Stimulated activated CD8-positive, alpha-beta memory T cell treated with anti-CD3 and anti-CD28 coated beads, Interleukin-7, amount 100 ng/mL, for 24 hours (primary cell): ENCODE results near the gene ATP10B.

Experiments
- DNase-seq: peaks from one replicate; pipeline ENCODE4 v3.0.0-alpha.2; 2020; ENCODE audit warnings: low read depth

Gene ATP10B

DNA sequence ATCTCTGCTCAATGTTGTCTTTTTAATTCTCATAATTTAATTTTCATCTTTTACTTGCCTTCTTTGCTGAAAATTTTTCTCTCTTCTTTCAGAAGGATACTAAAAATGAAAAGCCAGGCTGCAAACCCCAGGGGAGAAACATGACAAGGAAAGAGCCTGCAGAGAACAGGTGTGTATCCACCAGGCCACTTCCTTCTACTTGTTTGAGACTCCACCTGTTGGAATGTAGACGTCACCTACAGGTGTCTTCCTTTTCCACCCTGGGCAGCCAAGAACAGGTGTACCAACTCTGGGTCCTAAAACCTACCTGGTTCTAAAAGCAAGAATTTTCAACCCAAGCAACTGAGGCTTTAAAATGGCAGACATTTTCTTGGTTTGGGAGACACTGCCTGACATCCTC, 166.8 kb downstream of the ATP10B start:
- DNase-seq, result no peak

DNA sequence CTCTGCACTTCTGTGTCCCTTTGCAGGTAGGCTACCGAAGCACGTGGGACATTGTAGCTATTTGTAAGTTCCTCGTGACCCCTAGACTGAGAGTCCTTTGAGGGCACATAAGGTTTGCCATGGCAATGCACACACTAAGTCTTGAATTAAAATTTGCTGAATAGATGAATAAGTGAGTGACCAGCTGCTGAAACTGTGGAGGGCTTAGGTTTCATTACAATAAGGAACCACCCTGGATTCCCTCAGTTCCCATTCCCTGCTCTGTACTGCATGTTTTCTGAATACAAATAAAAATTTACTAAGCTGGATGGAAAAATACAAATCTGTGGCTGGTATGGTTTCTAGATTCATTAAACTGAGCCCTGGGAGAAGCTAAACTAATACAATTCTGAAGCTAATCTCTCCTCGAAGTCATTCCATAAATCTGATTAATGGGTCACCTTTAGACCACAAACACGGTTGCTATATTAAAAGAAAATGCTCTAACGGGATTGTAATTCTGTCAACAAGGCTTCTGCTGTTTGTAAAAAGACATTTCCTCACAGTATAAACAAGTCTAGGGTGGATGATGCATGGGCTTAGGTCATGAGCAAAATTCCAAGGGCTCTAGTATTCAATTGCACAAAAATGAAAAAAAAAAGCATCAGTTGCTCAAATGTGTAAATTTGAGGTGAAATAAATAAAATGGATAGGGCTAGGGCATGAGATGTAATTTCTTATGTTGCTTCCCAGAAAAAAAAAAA, 172.3 kb downstream of the ATP10B start:
- no peak for DNase-seq

DNA sequence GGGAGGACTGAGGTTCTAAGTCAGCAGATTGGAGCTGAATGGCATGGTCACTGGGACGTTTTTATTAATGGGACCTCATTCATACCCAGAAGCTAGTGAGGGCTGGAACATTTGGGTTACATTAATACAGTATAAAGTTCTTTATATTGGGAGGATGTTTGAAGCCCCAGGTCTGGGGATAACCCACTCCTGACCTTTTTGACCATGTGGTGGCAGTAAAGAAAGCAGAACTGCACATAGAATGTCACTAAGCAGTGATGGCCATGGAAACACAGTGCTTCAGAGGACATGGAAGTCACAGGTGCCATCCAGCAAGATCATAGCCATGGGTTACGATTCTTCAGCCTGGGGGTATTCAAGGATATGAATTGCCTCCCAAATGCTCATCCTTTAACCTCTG, 176.0 kb downstream of the ATP10B start:
- DNase-seq, result no peak

DNA sequence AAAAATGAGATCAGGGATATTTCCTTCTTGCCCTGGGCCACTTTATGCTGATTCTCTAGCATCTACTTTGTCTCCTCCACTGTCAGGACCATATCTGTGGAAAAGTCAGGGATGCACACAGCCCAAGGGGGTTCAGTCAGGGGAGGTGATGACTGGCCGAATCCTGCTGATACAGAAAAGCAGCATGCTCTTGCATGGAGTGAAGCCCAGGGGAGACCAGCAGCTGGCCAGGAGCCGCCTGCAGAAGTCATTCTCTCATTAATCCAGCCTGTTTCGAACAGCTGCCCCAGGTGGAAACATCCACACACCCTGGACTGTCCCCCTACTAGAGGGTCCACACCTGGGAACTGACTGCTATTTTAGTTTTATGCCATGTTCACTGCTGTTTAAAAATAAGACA, 177.1 kb downstream of the ATP10B start:
- DNase-seq, result no peak

DNA sequence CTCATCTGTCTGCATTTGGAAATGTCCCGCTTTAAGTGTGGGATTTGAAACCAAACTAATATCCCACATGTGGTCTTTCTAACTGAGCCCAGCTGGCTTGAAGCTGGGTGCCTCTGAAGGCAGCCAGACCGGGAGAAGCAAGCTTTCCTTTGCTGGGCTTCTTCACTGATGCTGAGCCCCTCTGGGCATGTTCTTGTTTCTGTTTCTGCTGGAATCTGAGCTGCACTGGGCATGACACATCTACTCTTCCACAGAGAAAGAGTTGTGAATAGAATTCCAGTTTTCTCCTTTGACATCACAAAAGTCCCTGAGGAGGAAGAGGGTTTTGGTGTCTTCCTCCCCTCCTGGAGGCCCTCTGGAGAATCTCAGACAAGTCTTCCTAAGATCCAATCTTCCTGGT, 179.5 kb downstream of the ATP10B start:
- no peak for DNase-seq

DNA sequence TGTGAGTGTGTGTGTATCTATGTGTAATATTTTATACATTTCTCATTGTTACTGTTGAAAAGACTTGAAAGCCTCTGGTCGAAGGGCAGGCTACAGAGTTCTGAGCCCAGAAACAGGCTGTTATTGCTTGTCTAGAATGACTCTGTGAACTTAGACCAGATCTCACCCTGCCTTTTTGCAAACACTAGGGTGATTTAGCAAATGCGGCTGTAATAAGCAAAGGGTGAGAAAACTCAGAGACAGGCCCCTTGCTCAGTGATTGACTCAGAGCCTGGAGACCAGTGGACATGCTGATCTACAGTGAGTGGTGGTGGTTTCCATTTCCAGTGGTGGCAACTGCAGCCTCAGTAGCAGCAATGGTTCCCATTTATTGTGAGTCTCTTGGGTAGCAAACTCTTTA, 183.7 kb downstream of the ATP10B start:
- DNase-seq, result no peak

DNA sequence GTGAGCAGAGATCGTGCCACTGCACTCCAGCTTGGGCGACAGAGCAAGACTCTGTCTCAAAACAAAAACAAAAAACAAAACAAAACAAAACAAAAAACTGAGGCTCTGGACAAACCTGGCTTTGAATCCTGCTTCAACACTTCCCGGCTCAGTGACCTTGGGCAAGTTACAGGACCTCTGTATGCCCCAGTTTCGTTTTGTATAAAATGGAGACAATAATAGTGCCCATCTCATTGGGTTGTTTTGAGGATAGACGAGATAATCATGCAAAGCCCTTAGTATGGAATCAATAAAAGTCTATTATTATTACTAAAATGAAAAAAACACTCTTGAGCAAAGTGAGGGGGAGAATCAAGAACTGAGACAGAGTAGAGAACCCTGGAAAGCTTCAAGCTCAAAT, 184.9 kb downstream of the ATP10B start:
- no peak for DNase-seq

DNA sequence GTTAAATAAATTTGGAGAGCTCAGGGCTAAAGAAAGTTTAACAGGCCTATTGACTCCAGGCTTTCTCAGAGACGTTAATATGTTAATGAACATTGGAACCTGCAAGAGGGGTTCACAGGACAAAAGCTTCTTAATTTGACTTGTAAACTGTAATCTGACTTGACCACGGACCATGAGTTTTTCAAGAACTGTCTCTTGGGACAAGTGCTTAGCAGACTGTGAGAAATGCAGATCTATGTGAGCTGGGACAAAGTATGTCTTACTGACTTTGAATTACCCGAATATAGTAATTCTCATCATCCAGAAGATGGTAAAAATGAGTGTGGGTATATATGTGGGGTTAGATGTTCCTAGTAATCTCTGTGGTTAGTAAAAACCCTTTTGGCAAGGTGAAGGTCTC, 186.6 kb downstream of the ATP10B start:
- no peak for DNase-seq

DNA sequence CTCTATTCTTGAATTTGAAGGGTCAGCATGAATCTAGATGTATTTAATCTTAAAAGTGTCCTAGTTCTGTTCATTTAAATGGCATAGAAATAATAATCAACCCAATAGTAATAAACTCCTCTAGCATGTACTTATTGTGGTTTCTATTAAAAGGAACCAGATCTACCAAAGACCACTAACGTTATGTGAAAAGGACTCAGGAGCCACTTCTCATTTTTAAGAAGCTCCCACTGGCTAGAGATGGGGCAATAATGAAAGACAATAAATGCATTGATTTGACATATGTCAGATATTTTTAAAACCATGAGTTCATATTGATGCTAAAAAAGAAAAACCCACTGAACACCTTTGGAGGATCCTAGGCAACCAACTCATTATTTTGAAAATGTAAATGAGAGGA, 191.9 kb downstream of the ATP10B start:
- DNase-seq, result no peak

DNA sequence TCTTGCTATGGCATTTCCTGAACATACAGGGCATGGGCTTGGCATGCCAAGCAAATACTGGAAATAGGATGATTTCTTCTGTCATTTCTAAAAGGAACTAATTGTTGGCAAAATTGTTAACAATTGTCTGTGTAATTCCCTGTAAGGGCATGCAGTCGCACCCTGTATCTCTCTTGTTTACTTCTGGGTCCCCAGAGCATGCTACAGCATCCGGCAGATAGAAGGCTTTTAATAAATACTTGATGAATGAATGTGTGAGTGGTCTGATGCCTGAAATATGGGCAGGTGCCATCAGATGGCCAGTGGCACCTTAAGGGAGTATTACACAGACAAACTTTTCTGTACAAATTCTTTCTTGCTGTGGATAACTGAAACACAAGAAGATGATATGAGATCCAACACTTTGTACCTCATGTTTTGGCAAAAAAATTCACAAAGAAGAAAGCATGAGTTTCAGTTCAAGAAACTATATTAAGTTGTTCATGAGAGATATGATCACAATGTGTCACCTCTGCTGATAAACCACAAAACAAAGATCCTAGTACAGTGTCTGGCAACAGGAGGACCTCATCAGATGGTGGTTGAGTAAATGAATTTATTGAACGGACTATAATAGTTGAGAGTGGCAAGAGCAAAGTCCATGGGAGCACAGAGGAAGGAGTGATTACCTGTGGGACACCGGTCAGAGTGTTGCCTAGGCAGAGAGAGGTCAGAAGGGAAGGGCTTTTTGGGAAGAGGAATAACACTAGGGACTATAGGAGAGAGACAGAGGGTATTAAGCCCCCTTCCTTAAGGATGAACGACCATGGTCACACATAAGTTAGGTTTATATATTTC, 194.2 kb downstream of the ATP10B start:
- no peak for DNase-seq

DNA sequence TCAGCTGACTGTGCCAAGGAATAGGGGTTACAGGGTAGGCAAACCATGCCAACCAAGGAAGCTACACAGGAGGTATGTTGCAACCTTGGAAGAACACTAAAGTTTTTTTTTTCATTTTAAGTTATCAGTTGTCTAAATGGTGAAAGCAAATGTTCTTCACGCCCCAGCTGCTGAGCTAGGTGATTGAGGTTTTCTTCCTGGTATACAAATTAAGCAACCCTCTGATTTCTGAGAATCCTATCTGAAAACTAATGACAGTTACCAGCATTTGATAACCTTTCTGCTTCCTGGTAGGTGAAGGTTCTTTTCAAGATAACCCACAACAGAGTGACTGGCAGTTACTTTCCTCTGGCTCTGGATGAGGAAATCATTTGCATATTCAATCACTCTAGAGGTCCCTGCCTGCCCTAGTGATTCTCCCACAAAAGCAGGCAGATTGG, 194.9 kb downstream of the ATP10B start:
- no peak for DNase-seq

DNA sequence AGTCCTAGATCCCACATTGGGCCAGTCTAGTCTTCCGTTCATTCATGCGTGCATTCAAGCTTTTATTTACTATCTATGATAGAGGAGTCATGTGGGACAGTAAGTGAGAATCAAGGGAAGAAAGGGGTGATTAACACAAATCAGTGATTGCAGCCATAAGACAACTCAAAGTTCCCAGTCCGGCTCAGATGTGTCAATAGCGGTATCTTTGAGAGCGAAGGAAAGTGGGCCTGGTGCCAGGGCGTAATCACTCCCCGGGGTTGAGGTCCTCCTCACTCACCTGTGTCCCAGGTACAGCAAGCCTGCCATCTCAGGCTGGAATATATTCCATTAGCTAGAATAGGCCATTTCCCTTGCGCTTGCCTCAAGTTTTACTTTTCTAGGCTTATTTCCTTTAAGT, 196.3 kb downstream of the ATP10B start:
- no peak for DNase-seq

DNA sequence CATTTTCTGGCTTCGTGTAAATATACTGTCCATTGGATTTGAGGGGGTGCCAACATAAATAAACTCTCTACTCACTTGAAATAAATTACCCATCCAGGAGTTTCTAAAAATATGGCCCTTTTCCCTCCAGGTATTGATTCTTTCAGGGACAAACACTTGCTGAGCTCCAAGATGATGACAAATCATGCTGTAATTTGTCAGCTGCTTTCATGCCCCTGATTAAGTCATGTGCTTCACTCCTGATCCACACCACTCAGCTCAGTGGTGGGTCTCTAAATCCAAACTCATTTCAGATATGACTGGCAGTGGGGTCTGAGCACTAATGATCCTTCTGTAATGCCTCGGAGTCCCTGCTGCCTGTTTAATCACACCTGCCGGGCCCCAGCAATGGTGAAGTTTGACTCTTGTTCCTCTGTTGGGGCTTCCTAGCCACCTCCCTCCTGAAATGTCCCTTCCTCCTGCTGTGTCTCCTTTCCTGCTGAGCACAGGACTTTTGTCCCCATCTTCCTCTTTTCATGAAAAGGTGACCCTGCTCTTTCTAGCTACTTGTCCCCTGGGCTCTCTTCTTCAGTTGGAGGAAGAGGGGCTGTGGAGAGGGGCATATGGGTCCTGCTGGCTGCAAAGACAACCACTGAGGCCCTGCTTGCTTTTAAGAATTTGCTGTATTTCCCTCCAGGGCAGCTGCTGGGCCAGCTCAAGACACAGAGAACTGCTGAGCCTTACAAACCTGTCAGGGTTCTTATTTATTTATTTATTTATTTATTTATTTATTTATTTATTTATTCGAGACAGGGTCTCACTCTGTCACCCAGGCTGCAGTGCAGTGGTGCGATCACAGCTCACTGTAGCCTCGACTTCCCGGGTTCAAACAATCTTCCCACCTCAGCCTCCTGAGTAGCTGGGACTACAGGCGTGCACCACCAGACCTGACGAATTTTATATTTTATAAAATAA, 200.0 kb downstream of the ATP10B start:
- no peak for DNase-seq

DNA sequence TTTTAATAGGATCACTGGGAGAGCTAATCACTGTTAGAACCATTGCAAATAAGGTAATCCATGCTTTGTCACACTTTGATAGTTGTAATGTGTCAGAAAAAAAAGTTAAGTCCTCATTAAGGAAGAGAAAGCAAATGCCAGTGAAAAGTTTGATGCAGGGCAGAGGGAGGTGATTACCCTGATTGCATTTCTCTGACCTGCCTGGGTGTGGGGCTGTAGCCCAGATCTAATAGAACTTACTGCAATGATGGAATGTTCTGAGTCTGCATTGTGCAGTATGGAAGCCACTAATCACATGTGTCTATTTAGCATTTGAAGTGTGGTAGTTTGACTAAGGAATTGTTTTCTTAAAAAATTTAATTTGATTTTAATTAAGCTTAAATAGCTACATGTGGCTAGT, 202.7 kb downstream of the ATP10B start:
- DNase-seq, result no peak

DNA sequence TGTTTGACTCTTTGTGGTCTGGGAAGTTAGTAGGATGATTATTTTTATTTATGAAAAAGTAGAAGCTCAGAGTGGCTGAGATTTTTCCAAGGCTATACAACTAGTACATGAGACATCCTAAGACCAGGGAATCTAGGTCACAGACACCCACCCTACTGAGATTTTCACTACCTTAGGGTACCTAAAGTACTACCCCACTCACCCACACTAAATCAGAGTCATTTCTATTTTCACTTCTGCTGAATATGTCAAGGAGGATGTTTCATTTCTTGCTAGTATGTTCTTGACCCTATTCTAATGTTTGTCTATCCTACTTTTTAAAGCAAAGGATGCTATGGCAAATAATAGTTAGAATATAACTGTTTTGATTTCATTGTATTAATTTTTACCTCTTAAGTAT, 206.0 kb downstream of the ATP10B start:
- DNase-seq, result no peak

DNA sequence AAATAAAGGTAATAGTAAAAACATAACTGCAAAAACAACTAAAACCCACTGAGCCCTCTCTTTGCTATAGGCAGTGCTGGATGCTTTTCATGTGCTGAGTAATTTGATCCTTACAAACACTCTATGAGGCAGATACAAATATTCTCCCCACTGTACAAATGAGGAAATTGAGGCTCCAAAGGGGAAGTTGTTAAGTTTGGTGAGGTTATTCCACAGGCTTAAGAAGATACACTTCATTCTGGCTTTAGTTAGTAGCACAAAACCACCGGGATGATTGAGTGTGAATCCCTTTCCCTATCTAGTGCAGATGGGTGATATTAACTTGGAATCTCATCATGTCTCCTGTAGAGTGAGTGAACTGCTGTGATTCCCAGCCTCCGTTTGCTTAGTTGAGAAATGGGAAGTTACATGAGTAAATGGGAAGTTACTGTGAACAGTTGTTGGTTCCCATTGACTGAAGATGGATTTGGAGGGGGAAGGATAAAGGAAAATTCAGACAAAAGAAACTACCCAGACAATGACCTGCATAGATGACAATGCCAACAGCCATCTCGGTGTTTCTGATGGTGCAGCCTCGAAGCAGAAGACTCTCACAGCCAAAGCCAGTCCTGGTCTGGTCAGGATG, 208.3 kb downstream of the ATP10B start:
- DNase-seq, result no peak

DNA sequence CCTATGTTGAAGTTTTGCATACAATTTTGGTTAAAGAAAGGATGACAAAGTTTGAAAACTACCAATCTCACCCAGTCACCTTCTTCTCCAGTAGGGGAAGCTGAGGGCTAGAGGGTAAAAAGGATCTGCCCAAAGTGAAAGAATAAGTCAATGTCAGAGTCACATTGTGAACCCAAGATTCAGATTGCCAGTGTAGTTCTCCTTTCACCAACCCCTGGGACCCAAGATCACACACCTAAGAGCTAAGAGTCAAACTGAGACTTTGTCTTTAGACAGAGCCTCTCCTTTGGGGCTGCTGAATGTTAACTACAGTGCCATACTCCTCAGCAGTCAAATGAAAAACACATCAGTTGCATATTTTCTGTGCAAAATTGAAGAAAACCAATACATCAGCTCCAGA, 210.6 kb downstream of the ATP10B start:
- DNase-seq, result no peak

DNA sequence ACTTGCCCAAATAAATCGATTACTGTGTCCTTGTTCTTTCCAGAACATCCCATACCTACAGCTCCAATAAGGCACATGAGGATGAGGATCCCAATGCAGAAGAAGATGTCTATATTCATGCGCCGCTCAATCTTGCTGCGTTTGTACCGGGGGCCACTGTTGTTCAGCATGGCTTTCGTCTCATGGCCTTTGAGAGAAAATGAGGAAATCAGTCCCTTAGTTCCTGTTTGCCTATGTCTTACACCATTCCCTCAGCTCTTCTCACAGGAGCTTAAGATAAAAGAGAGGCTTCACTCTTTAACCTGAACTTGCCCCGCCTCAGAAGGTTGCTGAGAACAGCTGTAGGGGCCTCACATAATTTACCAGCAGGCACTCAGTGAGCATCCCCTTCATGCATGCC, 211.6 kb downstream of the ATP10B start:
- no peak for DNase-seq

DNA sequence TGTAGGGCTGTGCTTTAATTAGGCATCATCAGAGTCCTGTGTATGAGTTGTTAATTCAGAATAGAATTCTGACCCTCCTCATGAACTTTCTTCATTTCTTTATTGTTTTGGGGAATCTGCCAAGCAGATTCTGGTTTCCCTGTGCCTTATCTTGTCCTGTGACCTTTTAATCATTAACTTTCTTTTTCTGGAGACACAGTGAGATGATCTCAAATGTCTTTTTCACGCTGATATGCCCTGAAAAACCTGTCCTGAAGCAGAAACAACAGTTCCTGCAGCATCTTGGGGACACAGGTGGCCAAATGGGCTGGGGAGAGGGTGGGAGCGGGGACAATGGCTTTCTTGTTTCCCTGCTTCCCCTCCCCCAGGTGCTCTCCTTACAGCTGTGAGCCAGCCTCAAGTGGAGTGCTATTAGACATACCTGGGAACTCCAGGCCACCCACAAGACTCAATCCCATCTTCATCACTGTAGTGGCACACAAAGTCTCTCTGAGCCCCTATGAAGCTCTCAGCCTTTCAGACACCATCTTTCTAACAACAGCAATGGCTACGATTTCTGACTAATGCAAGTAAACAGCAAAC, 213.8 kb downstream of the ATP10B start:
- no peak for DNase-seq

DNA sequence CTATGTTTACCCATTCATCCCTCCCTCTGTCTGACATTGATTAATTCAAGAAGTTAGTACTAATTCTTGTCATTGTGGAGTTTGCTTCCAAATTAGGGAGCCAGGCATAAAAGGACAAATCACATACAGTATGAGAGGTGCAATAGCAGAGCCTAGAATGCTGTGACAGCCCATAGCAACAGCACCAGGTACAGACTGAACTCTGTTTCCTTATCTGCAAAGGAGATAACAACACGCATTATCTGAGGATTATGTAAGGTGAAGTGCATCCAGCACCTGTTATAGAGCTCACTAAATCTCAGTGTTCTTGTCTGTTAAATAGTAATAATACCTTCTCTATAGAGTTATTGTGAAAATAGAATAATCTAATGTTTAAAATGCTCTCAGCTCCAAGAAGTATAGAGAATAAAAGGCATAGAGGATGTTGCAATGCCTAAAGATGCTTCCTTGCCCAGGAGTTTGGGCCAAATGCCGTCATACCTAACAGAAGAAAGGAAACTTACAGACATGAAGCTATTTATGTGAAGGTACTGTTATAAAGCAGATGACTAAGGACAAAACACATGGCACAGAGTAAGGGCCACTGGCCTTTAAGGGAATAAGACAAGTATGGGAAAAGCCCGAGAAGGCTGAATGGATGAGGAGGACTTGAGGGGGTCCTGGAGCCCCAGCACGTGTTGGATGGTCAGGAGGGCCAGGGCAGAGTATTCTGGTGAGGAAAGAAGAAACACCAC, 214.5 kb downstream of the ATP10B start:
- DNase-seq, result no peak

DNA sequence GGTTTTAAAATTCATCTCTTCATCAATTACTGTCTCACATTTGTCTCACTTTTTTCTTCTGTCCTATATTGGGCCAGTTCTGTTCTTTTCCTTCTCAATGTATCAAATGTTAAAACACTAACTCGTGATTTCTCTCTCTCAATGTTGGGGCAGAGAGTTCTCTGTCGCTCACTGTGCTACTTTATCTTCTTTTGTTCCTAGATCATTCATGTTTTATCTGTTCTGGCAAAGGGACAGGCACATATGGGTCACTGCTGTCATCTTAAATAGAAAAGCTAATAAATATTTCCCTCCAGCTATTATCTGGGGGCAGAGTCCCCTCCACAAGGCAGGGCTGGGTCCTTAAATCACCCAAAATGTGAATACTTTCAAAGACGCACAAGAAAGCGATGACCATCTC, 216.3 kb downstream of the ATP10B start:
- DNase-seq, result no peak
